ENCODE results near the gene TEFM. TPM values are rescaled to one million over a fixed set of nuclear protein-coding genes. Genes with fewer than 3 reads are reported as not detected.

TEFM gene
- 16.6 to 29.4 TPM (median 18.4 TPM) in 5 replicates for total RNA-seq (2022; extraction: Qiagen RNA extraction)

GRCh38 chr17:30906101-30906911 lies at the start of gene TEFM:
TSS of gene TEFM (minus strand) at chr17:30906238. CDS start at chr17:30906198, 40 bp downstream.

DNA sequence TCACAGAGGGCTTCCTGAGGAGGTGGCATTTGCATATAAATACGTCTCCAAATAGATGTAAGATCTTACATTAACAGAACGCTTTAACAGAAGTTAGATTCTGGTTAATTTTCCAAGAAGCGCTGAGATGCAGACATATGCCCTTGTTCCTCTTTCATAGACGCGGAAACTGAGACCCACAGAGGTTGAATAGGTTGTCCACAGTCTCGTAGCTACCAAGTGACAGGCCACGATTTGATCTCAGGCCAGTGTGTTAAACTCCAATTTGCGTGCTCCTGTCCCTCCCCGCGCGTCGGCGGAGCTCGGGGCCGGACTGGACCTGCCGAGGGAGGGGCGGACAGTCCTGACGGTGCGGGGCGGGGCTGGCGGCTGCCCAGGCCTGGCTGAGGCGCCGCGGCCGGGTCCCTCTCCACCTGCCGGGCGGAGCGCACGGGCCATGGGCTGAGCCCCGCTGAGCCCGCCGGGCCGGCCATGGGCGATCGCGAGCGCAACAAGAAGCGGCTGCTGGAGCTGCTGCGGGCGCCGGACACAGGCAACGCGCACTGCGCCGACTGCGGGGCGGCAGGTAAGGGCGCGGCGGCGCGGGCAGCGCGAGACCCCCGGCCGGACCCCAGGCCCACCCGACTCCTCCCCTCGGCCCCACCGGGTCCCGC lies 15.6 kb upstream of the TEFM start, which contains the start of gene ADAP2:
Gene ADAP2, plus strand, starts transcription at position 402 of the 653 bp plus-strand sequence. Its CDS starts 70 bp downstream, at position 472.

Other genes with a start within 250 kb of the TEFM start
- 12.1 to 19.2 TPM (median 15.1 TPM) in 5 replicates for gene CRLF3, start 81.5 kb downstream of the TEFM start, total RNA-seq (2022; extraction: Qiagen RNA extraction)
- gene ATAD5, start 74.3 kb downstream of the TEFM start, total RNA-seq (2022; extraction: Qiagen RNA extraction) = 3.1 to 5.1 TPM (median 3.9 TPM) in 5 replicates
- 2.2 to 5.9 TPM (median 2.6 TPM) in 5 replicates for gene ADAP2, start 15.7 kb upstream of the TEFM start, total RNA-seq (2022; extraction: Qiagen RNA extraction)
- gene RNF135, start 64.8 kb upstream of the TEFM start, total RNA-seq (2022; extraction: Qiagen RNA extraction) = 21.7 to 25.7 TPM (median 24.9 TPM) in 5 replicates
- gene NF1, start 188.7 kb upstream of the TEFM start, total RNA-seq (2022; extraction: Qiagen RNA extraction) = 13.7 to 20.7 TPM (median 17.8 TPM) in 5 replicates

Measured in A549 treated with AZD2906 at 1 μM for 4 hours (cell line).